ENCODE results near the gene EMC8.
"Not testable (repeated sequence)": the region's sequence is repeated elsewhere in the genome, so short reads cannot be mapped to it uniquely, and the experiment has no call there.

The EMC8 gene

GRCh38 chr16:85799497-85800320 is at the start of gene EMC8, which contains the start of gene COX4I1:
EMC8 (minus strand) TSS chr16:85799544; CDS start chr16:85799295, 249 bp downstream.
COX4I1 (plus strand) TSS chr16:85799695; CDS start chr16:85801206, 1,511 bp downstream.
- peak; percentile 80 for DNase-seq

- no peak for DNase-seq
Observed at GRCh38 chr16:85848986-85849385, 49.6 kb upstream of the EMC8 start.

- DNase-seq, result no peak
Observed at GRCh38 chr16:85847681-85848601, 48.6 kb upstream of the EMC8 start.

- no peak for DNase-seq
Observed at GRCh38 chr16:85847036-85847435, 47.7 kb upstream of the EMC8 start.

- DNase-seq, result no peak
Observed at GRCh38 chr16:85846461-85846860, 47.1 kb upstream of the EMC8 start.

GRCh38 chr16:85845266-85845665 is 45.9 kb upstream of the EMC8 start:
- DNase-seq, result no peak

GRCh38 chr16:85844786-85845185 is 45.4 kb upstream of the EMC8 start:
- no peak for DNase-seq

- DNase-seq, result no peak
Observed at GRCh38 chr16:85844169-85844481, 44.8 kb upstream of the EMC8 start.

GRCh38 chr16:85843471-85844168 is 44.3 kb upstream of the EMC8 start:
- DNase-seq, result no peak

- no peak for DNase-seq
Observed at GRCh38 chr16:85842848-85843247, 43.5 kb upstream of the EMC8 start.

GRCh38 chr16:85842435-85842834 is 43.1 kb upstream of the EMC8 start:
- DNase-seq, result no peak

GRCh38 chr16:85840801-85841200 is 41.5 kb upstream of the EMC8 start:
- DNase-seq, result no peak

- no peak for DNase-seq
Observed at GRCh38 chr16:85840395-85840794, 41.1 kb upstream of the EMC8 start.

GRCh38 chr16:85839681-85840240 is 40.4 kb upstream of the EMC8 start:
- DNase-seq, result no peak

- DNase-seq, result no peak
Observed at GRCh38 chr16:85838876-85839585, 39.7 kb upstream of the EMC8 start.

- no peak for DNase-seq
Observed at GRCh38 chr16:85838381-85838780, 39.0 kb upstream of the EMC8 start.

- not testable (repeated sequence) for DNase-seq
Observed at GRCh38 chr16:85837654-85838053, 38.3 kb upstream of the EMC8 start.

- DNase-seq, result no peak
Observed at GRCh38 chr16:85836706-85837582, 37.6 kb upstream of the EMC8 start.

- no peak for DNase-seq
Observed at GRCh38 chr16:85835956-85836705, 36.8 kb upstream of the EMC8 start.

GRCh38 chr16:85835227-85835751 is 35.9 kb upstream of the EMC8 start:
- DNase-seq, result no peak
